Endothelial cell of umbilical vein (primary cell): ENCODE data around the gene DDX24.

Source experiments
- EZH2 ChIP-seq: IDR thresholded peaks from 2 replicates; pipeline ENCODE4 v1.6.1; 2012; ENCODE audit warnings: borderline replicate concordance, low read depth, mild to moderate bottlenecking, moderate library complexity, low read length, inconsistent platforms; ENCODE audit not compliant: severe bottlenecking
- POLR2A ChIP-seq: IDR thresholded peaks from 2 replicates; pipeline ENCODE4 v1.6.1; 2012; ENCODE audit warnings: low read depth, mild to moderate bottlenecking, control low read depth, low read length
- TF ChIP-seq, protein P1 (sequence below), 2 donors: IDR thresholded peaks; 1 replicate in 1 of 2; 2 replicates in 1 of 2; pipeline ENCODE4 v1.5.1; 2011; ENCODE audit warnings: low read length in 2 of 2, mild to moderate bottlenecking in 2 of 2, moderate library complexity in 2 of 2, control low read depth in 1 of 2, inconsistent platforms in 1 of 2, low read depth in 1 of 2; ENCODE audit not compliant: insufficient read depth in 1 of 2; ENCODE audit errors: extremely low read depth in 1 of 2

DNA sequence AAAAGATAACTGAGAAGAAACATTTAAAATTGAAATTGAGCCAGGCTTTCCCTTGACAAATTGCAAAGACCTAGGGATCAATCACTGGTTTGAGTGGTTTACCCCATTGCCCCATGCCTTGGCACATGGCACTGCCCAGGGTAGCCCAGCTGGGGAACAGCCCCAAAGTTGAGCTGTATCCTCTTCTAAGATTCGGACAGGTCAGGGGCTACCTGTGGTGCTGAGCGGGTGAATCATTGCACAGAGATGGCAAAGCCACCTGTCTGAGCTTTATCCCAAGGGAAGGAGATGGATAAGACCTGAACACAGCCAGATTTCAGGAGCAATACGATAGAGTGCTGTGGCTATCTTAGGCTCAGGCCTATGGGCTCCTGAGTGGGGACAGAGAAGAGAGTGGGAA, 41.4 kb upstream of the DDX24 start:
- TF ChIP-seq, protein P1, sequence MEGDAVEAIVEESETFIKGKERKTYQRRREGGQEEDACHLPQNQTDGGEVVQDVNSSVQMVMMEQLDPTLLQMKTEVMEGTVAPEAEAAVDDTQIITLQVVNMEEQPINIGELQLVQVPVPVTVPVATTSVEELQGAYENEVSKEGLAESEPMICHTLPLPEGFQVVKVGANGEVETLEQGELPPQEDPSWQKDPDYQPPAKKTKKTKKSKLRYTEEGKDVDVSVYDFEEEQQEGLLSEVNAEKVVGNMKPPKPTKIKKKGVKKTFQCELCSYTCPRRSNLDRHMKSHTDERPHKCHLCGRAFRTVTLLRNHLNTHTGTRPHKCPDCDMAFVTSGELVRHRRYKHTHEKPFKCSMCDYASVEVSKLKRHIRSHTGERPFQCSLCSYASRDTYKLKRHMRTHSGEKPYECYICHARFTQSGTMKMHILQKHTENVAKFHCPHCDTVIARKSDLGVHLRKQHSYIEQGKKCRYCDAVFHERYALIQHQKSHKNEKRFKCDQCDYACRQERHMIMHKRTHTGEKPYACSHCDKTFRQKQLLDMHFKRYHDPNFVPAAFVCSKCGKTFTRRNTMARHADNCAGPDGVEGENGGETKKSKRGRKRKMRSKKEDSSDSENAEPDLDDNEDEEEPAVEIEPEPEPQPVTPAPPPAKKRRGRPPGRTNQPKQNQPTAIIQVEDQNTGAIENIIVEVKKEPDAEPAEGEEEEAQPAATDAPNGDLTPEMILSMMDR (IDR thresholded peaks at IDR 0.05; ENCODE audit: extremely low read depth in 1 of 2, insufficient read depth in 1 of 2, low read depth in 1 of 2, low read length in 2 of 2) = no peak
- no peak for TF ChIP-seq POLR2A
- no peak for TF ChIP-seq EZH2
